Cardiac fibroblast (primary cell): ENCODE measurements around the gene MED28.
A peak's percentile ranks its signal among the peaks of the same experiment; 100 is the strongest.

Source experiments
- DNase-seq, 2 donors: peaks; one replicate each; pipeline versions ENCODE4 v3.0.0 to v3.0.0-alpha.2; 2010; ENCODE audit warnings: low read depth in 2 of 2
- H3K4me3 ChIP-seq, 2 donors: replicated peaks in 1 of 2; 1 replicate in 1 of 2; 2 replicates in 1 of 2; pipeline ENCODE4 v1.5.1; 2011; ENCODE audit warnings: low read depth in 2 of 2, low read length in 2 of 2, mild to moderate bottlenecking in 2 of 2, moderate library complexity in 1 of 2
- CTCF ChIP-seq: IDR thresholded peaks from one replicate; pipeline ENCODE4 v1.5.1; 2011; ENCODE audit warnings: low read depth, mild to moderate bottlenecking, low read length, inconsistent platforms

MED28 gene

GRCh38 chr4:17613761-17614415, 553 bp upstream of the MED28 start:
- H3K4me3 ChIP-seq: peak overlapping the region; percentile 74 to 81
- no peak for TF ChIP-seq CTCF
- DNase-seq: peak; percentile 73 to 81

DNA sequence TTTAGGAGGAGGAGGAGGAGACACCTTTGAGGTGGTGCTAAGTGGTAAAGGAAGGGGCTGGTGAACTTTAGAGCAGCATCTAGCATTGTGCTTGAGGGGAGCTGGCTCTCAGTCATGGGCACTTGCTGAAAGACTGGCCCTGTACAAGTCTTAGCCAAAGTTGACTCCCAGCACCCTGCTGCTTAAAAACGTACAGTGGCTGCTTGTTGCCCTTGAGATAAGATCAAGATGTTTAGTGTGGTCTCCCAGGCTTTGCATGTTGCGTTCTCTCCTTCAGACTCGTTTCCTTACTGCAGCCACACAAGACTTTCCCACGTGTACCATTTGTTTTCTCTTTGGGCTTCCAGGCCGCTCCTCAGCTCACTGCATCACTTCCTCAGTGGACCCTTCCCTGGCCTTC, 1.8 kb downstream of the MED28 start:
- no peak overlapping the region for H3K4me3 ChIP-seq
- DNase-seq: no peak
- TF ChIP-seq CTCF: no peak

GRCh38 chr4:17618926-17619325, 4.5 kb downstream of the MED28 start:
- peak in 1 of 2 donors; percentile 15 for DNase-seq
- no peak for TF ChIP-seq CTCF
- no peak overlapping the region for H3K4me3 ChIP-seq

GRCh38 chr4:17619416-17620105, 5.1 kb downstream of the MED28 start:
- H3K4me3 ChIP-seq: no peak overlapping the region
- TF ChIP-seq CTCF: no peak
- peak in 1 of 2 donors; percentile 79 for DNase-seq

GRCh38 chr4:17623451-17624001, 9.1 kb downstream of the MED28 start:
- TF ChIP-seq CTCF: no peak
- no peak for DNase-seq
- H3K4me3 ChIP-seq: no peak overlapping the region

DNA sequence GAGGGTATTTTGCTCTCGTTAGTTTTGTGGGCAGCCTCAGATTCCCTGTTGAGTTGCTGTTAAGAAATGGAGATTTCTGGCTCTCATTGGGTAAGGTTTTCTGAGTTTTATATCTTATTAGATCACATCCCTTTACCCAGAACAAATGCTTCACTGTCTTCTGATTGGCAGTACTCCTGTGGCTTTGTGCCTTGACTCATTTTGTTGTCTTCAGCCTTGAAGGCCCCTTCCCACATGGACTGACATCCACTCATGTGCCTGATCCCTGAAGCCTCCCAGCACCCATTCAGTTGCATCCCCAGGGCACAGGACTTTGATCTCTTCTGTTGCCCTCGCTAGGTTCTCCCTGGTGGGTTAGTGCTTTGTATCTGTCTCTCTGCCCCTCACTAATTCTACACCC, 10.4 kb downstream of the MED28 start:
- no peak for DNase-seq
- no peak for TF ChIP-seq CTCF
- no peak overlapping the region for H3K4me3 ChIP-seq
